CD14-positive monocyte (primary cell): Measurements from ENCODE around the gene MICU1. TPM values are rescaled to one million over a fixed set of nuclear protein-coding genes. Genes with fewer than 3 reads are reported as not detected.
A peak's percentile ranks its signal among the peaks of the same experiment; 100 is the strongest.

Source experiments
- DNase-seq, 3 donors: peaks; one replicate each; pipeline ENCODE4 v3.0.0-alpha.2; 2011 to 2022
- H2AFZ ChIP-seq: 2 replicates; pipeline ENCODE4 v1.6.0; 2012; ENCODE audit warnings: mild to moderate bottlenecking, low read depth, low read length, inconsistent platforms; ENCODE audit not compliant: insufficient read depth, poor library complexity, severe bottlenecking
- H3K27ac ChIP-seq, 2 donors: 1 replicate in 1 of 2; 2 replicates in 1 of 2; pipeline ENCODE4 v1.5.1; 2012 to 2013; ENCODE audit warnings: low read length in 2 of 2, control low read depth in 1 of 2, inconsistent platforms in 1 of 2, low read depth in 1 of 2, mild to moderate bottlenecking in 1 of 2
- H3K27me3 ChIP-seq, 2 donors: one replicate each; pipeline versions ENCODE4 v1.6.0 to v1.6.1; 2011 to 2013; ENCODE audit warnings: low read length in 2 of 2; ENCODE audit not compliant: control insufficient read depth in 2 of 2, insufficient read depth in 2 of 2
- H3K36me3 ChIP-seq, 2 donors: replicated peaks in 1 of 2; 1 replicate in 1 of 2; 2 replicates in 1 of 2; pipeline versions ENCODE4 v1.5.1 to v1.6.1; 2012 to 2013; ENCODE audit warnings: low read length in 2 of 2, control low read depth in 1 of 2, inconsistent platforms in 1 of 2, mild to moderate bottlenecking in 1 of 2; ENCODE audit not compliant: insufficient read depth in 2 of 2, control insufficient read depth in 1 of 2
- H3K4me1 ChIP-seq, 2 donors: 1 replicate in 1 of 2; 2 replicates in 1 of 2; pipeline versions ENCODE4 v1.5.1 to v1.6.1; 2012 to 2013; ENCODE audit warnings: low read length in 2 of 2, control low read depth in 1 of 2, inconsistent platforms in 1 of 2, mild to moderate bottlenecking in 1 of 2, moderate library complexity in 1 of 2; ENCODE audit not compliant: insufficient read depth in 2 of 2, control insufficient read depth in 1 of 2
- H3K4me2 ChIP-seq: replicated peaks from 2 replicates; pipeline ENCODE3; 2012; ENCODE audit warnings: low read length, moderate library complexity, mild to moderate bottlenecking; ENCODE audit not compliant: poor library complexity, severe bottlenecking; ENCODE audit errors: extremely low read depth
- H3K4me3 ChIP-seq, 3 experiments: fragments of 200-600 bp in 1 of 3; sonication (generic) in 1 of 3; replicated peaks in 1 of 3; 1 replicate in 2 of 3; 2 replicates in 1 of 3; pipeline ENCODE4 v1.5.1; 2011 to 2013; ENCODE audit warnings: low read length in 3 of 3, mild to moderate bottlenecking in 3 of 3, control low read depth in 2 of 3, low read depth in 2 of 3, inconsistent platforms in 1 of 3, moderate library complexity in 1 of 3
- H3K79me2 ChIP-seq: 2 replicates; pipeline ENCODE4 v1.6.0; 2012; ENCODE audit warnings: mild to moderate bottlenecking, control low read depth, inconsistent platforms, low read length, moderate library complexity; ENCODE audit not compliant: insufficient read depth
- H3K9ac ChIP-seq: 2 replicates; pipeline ENCODE4 v1.6.0; 2017; ENCODE audit warnings: low read length, mild to moderate bottlenecking; ENCODE audit not compliant: insufficient read depth, poor library complexity, severe bottlenecking
- H3K9me3 ChIP-seq, 2 donors: replicated peaks in 1 of 2; 1 replicate in 1 of 2; 2 replicates in 1 of 2; pipeline versions ENCODE4 v1.5.1 to v1.6.1; 2012 to 2013; ENCODE audit warnings: low read length in 2 of 2, control low read depth in 1 of 2; ENCODE audit not compliant: control insufficient read depth in 1 of 2, insufficient read depth in 1 of 2
- H4K20me1 ChIP-seq: 2 replicates; pipeline ENCODE4 v1.6.0; 2012; ENCODE audit warnings: mild to moderate bottlenecking, low read length, control low read depth, moderate library complexity; ENCODE audit not compliant: insufficient read depth
- H3K27ac Mint-ChIP-seq, 7 donors: one replicate each; pipeline ENCODE4 v1.8.0; 2020; ENCODE audit warnings: mild to moderate bottlenecking in 7 of 7, mixed read lengths in 7 of 7, moderate library complexity in 6 of 7, inconsistent platforms in 2 of 7
- H3K27me3 Mint-ChIP-seq, 3 donors: one replicate each; pipeline ENCODE4 v1.8.0; 2021 to 2022; ENCODE audit warnings: low read depth in 3 of 3, mild to moderate bottlenecking in 3 of 3, mixed read lengths in 3 of 3, moderate library complexity in 3 of 3, inconsistent platforms in 1 of 3
- H3K36me3 Mint-ChIP-seq, 2 donors: one replicate each; pipeline ENCODE4 v1.8.0; 2020; ENCODE audit warnings: mixed read lengths in 2 of 2, inconsistent platforms in 1 of 2, mild to moderate bottlenecking in 1 of 2
- H3K4me1 Mint-ChIP-seq: one replicate; pipeline ENCODE4 v1.8.0; 2020; ENCODE audit warnings: mild to moderate bottlenecking, mixed read lengths
- H3K4me3 Mint-ChIP-seq, 2 donors: one replicate each; pipeline ENCODE4 v1.8.0; 2020; ENCODE audit warnings: mild to moderate bottlenecking in 2 of 2, mixed read lengths in 2 of 2, moderate library complexity in 1 of 2
- H3K9me3 Mint-ChIP-seq, 7 donors: one replicate each; pipeline ENCODE4 v1.8.0; 2020 to 2022; ENCODE audit warnings: mixed read lengths in 7 of 7, mild to moderate bottlenecking in 6 of 7, moderate library complexity in 6 of 7, inconsistent platforms in 2 of 7
- WGBS: methylation state at CpG from one replicate; pipeline ENCODE4 v1.1.5; 2013; ENCODE audit warnings: missing lambda C conversion rate; ENCODE audit not compliant: insufficient coverage; 5-methylcytosine and 5-hydroxymethylcytosine counted together
- intact Hi-C, 2 donors: fragments of 100-400 bp; cut with micrococcal nuclease; formaldehyde crosslinking; loops; one replicate each; pipeline versions ENCODE4 v1.15.0 to v1.15.1; 2023
- polyA plus RNA-seq, 3 donors: library from polyadenylated mRNA; depleted of rRNA in 1 of 3; unstranded in 2 of 3; stranded (reverse) in 1 of 3; fragments of 300-500 nt in 2 of 3; fragments of >200 nt in 1 of 3; fragmentation: Illumina TruSeq in 2 of 3; gene quantifications; 1 replicate in 2 of 3; 2 replicates in 1 of 3; pipeline ENCODE4 v1.2.3, GENCODE V29; 2012 to 2021
- TF ChIP-seq, protein P1 (sequence below): fragments of 200-600 bp; IDR thresholded peaks from one replicate; pipeline ENCODE4 v1.8.0; 2022; ENCODE audit warnings: antibody characterized with exemption, mild to moderate bottlenecking

The MICU1 gene
- polyA plus RNA-seq, 3 donors = 51.1 to 76.4 (median 51.7) TPM

DNA sequence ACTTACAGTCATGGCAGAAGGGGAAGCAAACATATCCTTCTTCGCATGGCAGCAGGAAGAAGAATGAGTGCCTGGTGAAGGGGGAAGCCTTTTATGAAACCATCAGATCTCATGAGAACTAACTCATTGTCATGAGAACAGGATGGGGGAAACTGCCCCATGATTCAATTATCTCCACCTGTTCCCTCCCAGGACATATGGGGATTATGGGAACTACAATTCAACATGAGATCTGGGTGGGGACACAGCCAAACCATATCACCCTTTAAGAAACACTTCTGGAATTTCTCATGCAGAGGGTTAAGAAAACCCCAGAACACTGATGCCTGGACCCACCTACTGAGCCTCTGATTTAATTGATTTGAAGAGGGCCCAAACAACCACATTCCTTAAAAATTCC, 207.9 kb downstream of the MICU1 start:
- no peak for DNase-seq
- TF ChIP-seq, protein P1, sequence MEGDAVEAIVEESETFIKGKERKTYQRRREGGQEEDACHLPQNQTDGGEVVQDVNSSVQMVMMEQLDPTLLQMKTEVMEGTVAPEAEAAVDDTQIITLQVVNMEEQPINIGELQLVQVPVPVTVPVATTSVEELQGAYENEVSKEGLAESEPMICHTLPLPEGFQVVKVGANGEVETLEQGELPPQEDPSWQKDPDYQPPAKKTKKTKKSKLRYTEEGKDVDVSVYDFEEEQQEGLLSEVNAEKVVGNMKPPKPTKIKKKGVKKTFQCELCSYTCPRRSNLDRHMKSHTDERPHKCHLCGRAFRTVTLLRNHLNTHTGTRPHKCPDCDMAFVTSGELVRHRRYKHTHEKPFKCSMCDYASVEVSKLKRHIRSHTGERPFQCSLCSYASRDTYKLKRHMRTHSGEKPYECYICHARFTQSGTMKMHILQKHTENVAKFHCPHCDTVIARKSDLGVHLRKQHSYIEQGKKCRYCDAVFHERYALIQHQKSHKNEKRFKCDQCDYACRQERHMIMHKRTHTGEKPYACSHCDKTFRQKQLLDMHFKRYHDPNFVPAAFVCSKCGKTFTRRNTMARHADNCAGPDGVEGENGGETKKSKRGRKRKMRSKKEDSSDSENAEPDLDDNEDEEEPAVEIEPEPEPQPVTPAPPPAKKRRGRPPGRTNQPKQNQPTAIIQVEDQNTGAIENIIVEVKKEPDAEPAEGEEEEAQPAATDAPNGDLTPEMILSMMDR = no peak
- peak overlapping the region in 3 of 7 donors; percentile 18 to 65 (median 32) for H3K27ac Mint-ChIP-seq
- no peak overlapping the region for H3K4me3 Mint-ChIP-seq
- Histone ChIP-seq H3K79me2 (no peaks in the 10 kb centered on the region), H3K9ac (no peak overlapping the region), H3K36me3 (peaks cover 29 to 93% of the 10 kb centered on the region in 2 donors), H2AFZ (no peak overlapping the region), H4K20me1 (no peaks in the 10 kb centered on the region), H3K4me3 (no peak overlapping the region), H3K9me3 (peaks cover 0 to 4% of the 10 kb centered on the region in 2 donors), H3K4me1 (no peaks in the 10 kb centered on the region), H3K4me2 (no peak overlapping the region), H3K27ac (no peak overlapping the region), H3K27me3 (no peaks in the 10 kb centered on the region)
- WGBS = no CpG with 5 or more reads among the region's 1 CpG
- peaks cover 54 to 68% of the 10 kb centered on the region in 2 donors for H3K36me3 Mint-ChIP-seq
- peaks cover 9% of the 10 kb centered on the region for H3K4me1 Mint-ChIP-seq
- H3K27me3 Mint-ChIP-seq = peaks cover 0 to 2% (median 0%) of the 10 kb centered on the region in 3 donors
- intact Hi-C loops = no loop called here
- peaks cover 10 to 25% (median 21%) of the 10 kb centered on the region in 7 donors for H3K9me3 Mint-ChIP-seq

- TF ChIP-seq, protein P1 = no peak
- DNase-seq = no peak
- H2AFZ ChIP-seq = no peak overlapping the region
- H3K4me2 ChIP-seq = no peak overlapping the region
- Mint-ChIP-seq H3K4me3 (no peak overlapping the region), H3K9me3 (peaks cover 3 to 18% (median 13%) of the 10 kb centered on the region in 7 donors), H3K4me1 (peaks cover 9% of the 10 kb centered on the region), H3K27ac (no peak overlapping the region), H3K27me3 (peaks cover 0 to 1% (median 0%) of the 10 kb centered on the region in 3 donors), H3K36me3 (peaks cover 47 to 66% of the 10 kb centered on the region in 2 donors)
- H3K27me3 ChIP-seq = no peaks in the 10 kb centered on the region
- H3K9ac ChIP-seq = no peak overlapping the region
- no peak overlapping the region for H3K4me3 ChIP-seq
- no peaks in the 10 kb centered on the region for H3K4me1 ChIP-seq
- H3K9me3 ChIP-seq = peaks cover 0 to 4% of the 10 kb centered on the region in 2 donors
- H3K36me3 ChIP-seq = peaks cover 21 to 83% of the 10 kb centered on the region in 2 donors
- 80% methylated on average over 2 of the region's 4 CpGs for WGBS
- H3K27ac ChIP-seq = no peak overlapping the region
- no peaks in the 10 kb centered on the region for H4K20me1 ChIP-seq
- intact Hi-C loops = no loop called here
- no peaks in the 10 kb centered on the region for H3K79me2 ChIP-seq
These were observed 209.2 kb downstream of the MICU1 start for GRCh38 chr10:72416661-72417060.
